Karpas-422 (cell line): ENCODE data around the gene DMRTA1. TPM values are rescaled to one million over a fixed set of nuclear protein-coding genes. Genes with fewer than 3 reads are reported as not detected.

Experiments
- DNase-seq: peaks from one replicate; pipeline ENCODE4 v3.0.0-alpha.2; 2015
- H2AFZ ChIP-seq: fragments of 200-600 bp; sonication (generic); 2 replicates; pipeline ENCODE4 v1.6.1; 2014; ENCODE audit warnings: antibody characterized with exemption, low read length, mixed read lengths
- H3K27ac ChIP-seq: fragments of 200-600 bp; sonication (generic); 2 replicates; pipeline ENCODE4 v1.5.1; 2014; ENCODE audit warnings: mild to moderate bottlenecking, low read length, moderate library complexity
- H3K27me3 ChIP-seq: fragments of 200-600 bp; sonication (generic); 2 replicates; pipeline ENCODE4 v1.6.1; 2014; ENCODE audit warnings: low read length, mixed read lengths
- H3K36me3 ChIP-seq: fragments of 200-600 bp; sonication (generic); 2 replicates; pipeline ENCODE4 v1.6.1; 2014; ENCODE audit warnings: low read length, mixed read lengths; ENCODE audit not compliant: insufficient read depth
- H3K4me1 ChIP-seq: fragments of 200-600 bp; sonication (generic); 2 replicates; pipeline ENCODE4 v1.6.1; 2014; ENCODE audit warnings: mild to moderate bottlenecking, low read length, mixed read lengths
- H3K4me2 ChIP-seq: fragments of 200-600 bp; sonication (generic); 2 replicates; pipeline ENCODE4 v1.6.1; 2014; ENCODE audit warnings: low read length, low read depth, mild to moderate bottlenecking; ENCODE audit not compliant: poor library complexity, severe bottlenecking
- H3K4me3 ChIP-seq: fragments of 200-600 bp; sonication (generic); 2 replicates; pipeline ENCODE4 v1.5.1; 2014; ENCODE audit warnings: mild to moderate bottlenecking, antibody characterized with exemption, low read length, mixed read lengths
- H3K79me2 ChIP-seq: fragments of 200-600 bp; sonication (generic); 2 replicates; pipeline ENCODE4 v1.6.1; 2014; ENCODE audit warnings: mild to moderate bottlenecking, low read length, mixed read lengths
- H3K9ac ChIP-seq: fragments of 200-600 bp; sonication (generic); 2 replicates; pipeline ENCODE4 v1.6.0; 2014; ENCODE audit warnings: low read length
- H3K9me2 ChIP-seq: fragments of 200-600 bp; sonication (generic), shearing (Covaris generic); replicated peaks from 2 replicates; pipeline ENCODE4 v1.6.0; 2014; ENCODE audit warnings: mild to moderate bottlenecking, low read length, moderate library complexity; ENCODE audit not compliant: insufficient read depth
- H3K9me3 ChIP-seq: fragments of 300-700, 200-600 bp; sonication (generic); 2 replicates; pipeline ENCODE4 v1.6.1; 2014; ENCODE audit warnings: low read length, mixed read lengths
- H4K20me1 ChIP-seq: fragments of 200-600 bp; sonication (generic); 2 replicates; pipeline ENCODE4 v1.6.1; 2014; ENCODE audit warnings: mild to moderate bottlenecking, antibody characterized with exemption, low read length, low read depth; ENCODE audit not compliant: insufficient read depth
- total RNA-seq: library from RNA; depleted of rRNA; stranded (reverse); fragments of >200 nt; shearing (Covaris generic); gene quantifications from 2 replicates; pipeline ENCODE4 v1.2.3, GENCODE V29; 2014; ENCODE audit warnings: low replicate concordance

DMRTA1 gene
- total RNA-seq, 1 experiment from 2014 or later, result not detected

DNA sequence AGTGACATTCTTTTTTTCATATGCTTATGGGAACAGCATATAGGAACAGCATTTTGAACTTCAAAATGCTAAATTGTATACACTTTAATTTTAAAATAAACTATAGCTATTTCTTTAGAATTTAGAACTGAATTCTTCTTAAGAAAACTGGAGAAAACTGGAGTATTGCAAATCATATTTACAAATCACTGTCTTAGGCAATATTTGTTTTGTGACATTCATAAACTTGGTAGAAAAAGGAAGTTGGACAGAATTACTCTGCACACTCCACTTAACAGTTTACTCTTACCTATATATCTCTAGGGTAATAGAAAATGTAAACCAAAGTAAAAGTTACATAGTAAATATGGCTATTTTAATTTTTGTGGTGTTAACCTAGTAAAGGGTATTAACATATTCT lies 3.1 kb downstream of the DMRTA1 start:
- no peaks in the 10 kb centered on the region for H4K20me1 ChIP-seq
- H3K27me3 ChIP-seq, result no peaks in the 10 kb centered on the region
- no peaks in the 10 kb centered on the region for H3K36me3 ChIP-seq
- no peaks in the 10 kb centered on the region for H3K9me2 ChIP-seq
- no peak overlapping the region for H3K4me2 ChIP-seq
- no peaks in the 10 kb centered on the region for H3K9me3 ChIP-seq
- H3K4me1 ChIP-seq, result no peaks in the 10 kb centered on the region
- DNase-seq, result no peak
- no peak overlapping the region for H2AFZ ChIP-seq
- no peak overlapping the region for H3K9ac ChIP-seq
- no peak overlapping the region for H3K4me3 ChIP-seq
- no peak overlapping the region for H3K27ac ChIP-seq
- no peaks in the 10 kb centered on the region for H3K79me2 ChIP-seq

DNA sequence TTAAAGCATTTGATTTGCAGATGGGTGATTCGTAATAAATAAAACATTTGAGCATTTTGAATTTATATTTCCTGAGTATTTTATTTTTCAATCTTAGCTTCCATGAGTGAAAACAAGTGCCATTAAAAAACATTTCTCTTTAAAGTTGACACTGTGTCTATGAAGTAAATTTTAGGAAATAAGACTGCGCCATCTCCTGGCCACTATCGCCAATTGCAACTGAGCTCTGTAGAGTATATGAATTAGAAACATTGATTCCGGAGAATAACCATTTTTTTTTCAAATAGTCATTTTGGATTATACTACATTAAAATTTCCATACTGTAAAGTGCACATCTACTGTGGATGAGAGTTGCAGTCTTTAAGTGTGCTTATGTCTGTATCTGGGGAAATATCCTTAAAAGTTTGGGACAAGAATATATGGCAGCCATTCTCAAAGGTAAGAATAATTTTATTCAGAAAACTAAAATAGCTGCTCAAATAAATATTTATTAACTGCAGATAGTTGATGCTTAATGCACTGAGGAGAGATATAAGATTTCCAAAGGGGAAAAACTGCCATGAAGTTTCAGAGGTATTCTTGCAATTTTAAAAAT lies 5.9 kb downstream of the DMRTA1 start:
- DNase-seq, result peak; percentile 79
- H3K79me2 ChIP-seq, result no peaks in the 10 kb centered on the region
- no peaks in the 10 kb centered on the region for H3K9me2 ChIP-seq
- no peak overlapping the region for H3K9ac ChIP-seq
- H3K36me3 ChIP-seq, result no peaks in the 10 kb centered on the region
- no peaks in the 10 kb centered on the region for H4K20me1 ChIP-seq
- no peaks in the 10 kb centered on the region for H3K9me3 ChIP-seq
- no peak overlapping the region for H3K4me2 ChIP-seq
- H3K4me1 ChIP-seq, result no peaks in the 10 kb centered on the region
- H3K27me3 ChIP-seq, result no peaks in the 10 kb centered on the region
- no peak overlapping the region for H3K4me3 ChIP-seq
- no peak overlapping the region for H3K27ac ChIP-seq
- H2AFZ ChIP-seq, result no peak overlapping the region

DNA sequence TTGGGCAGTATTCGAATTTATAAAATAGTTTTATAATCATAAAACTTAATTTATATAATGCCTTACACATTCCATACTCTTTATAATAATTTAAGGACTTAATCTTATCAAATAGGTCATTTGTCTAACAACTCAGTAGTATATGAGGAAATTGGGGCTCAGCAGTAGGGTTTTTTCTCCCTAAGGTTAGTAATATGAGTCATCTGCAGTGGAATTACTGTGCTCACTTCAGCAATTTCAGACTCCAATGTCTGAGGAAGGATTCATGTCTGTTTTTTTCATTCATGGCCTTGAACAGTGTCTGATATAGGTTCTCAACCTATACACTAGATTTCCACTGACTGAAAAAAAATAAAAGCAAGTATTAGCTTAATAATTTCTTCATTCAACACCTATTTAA lies 7.4 kb downstream of the DMRTA1 start:
- Histone ChIP-seq H3K9me2 (no peaks in the 10 kb centered on the region), H3K4me1 (no peaks in the 10 kb centered on the region), H3K27ac (no peak overlapping the region), H3K9me3 (no peaks in the 10 kb centered on the region), H3K4me2 (no peak overlapping the region), H3K36me3 (no peaks in the 10 kb centered on the region), H3K9ac (no peak overlapping the region), H3K27me3 (no peaks in the 10 kb centered on the region), H3K79me2 (no peaks in the 10 kb centered on the region), H4K20me1 (no peaks in the 10 kb centered on the region), H3K4me3 (no peak overlapping the region), H2AFZ (no peak overlapping the region)
- DNase-seq, result no peak

DNA sequence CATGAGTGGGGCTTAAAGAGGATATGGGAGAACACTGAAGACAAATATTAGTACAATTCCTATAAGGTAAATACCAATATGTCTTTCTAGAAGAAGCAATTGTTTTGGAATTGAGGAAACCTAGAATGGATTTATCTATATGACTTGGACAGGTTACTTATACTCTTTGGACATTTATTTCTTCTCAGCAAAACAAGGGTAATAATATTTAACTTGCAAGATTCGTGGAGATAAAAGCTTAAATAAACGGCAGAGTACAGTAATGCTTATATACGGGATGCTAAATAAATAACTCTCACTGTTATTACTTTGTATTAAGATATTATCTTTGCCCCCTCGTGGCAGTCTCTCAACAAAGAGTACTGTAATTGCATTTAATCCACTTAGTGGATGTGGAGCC lies 8.6 kb downstream of the DMRTA1 start:
- Histone ChIP-seq H3K27ac (no peak overlapping the region), H3K4me3 (no peak overlapping the region), H3K27me3 (no peaks in the 10 kb centered on the region), H2AFZ (no peak overlapping the region), H3K9me2 (no peaks in the 10 kb centered on the region), H3K36me3 (no peaks in the 10 kb centered on the region), H4K20me1 (no peaks in the 10 kb centered on the region), H3K4me2 (no peak overlapping the region), H3K9ac (no peak overlapping the region), H3K9me3 (no peaks in the 10 kb centered on the region), H3K4me1 (no peaks in the 10 kb centered on the region), H3K79me2 (no peaks in the 10 kb centered on the region)
- no peak for DNase-seq

DNA sequence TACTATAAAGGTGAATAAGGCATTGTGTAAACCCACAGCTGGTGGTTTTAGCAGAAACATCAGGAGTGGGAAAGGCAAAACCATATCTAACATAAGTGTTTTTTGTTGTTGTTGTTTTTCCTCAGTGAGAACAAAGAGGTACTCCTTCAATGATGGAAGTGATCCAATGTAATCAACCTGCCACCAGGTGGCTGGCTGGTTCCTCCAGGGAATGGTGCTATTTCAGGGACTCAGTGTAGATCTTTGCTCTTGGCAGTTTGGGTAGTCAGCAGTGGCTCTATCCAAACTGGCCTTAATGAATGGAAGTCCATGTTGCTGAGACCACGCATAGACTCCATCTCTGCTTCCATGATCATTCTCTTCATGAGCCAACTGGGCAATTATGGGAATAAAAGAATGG lies 10.8 kb downstream of the DMRTA1 start:
- Histone ChIP-seq H3K27me3 (no peaks in the 10 kb centered on the region), H2AFZ (no peak overlapping the region), H3K9ac (no peak overlapping the region), H3K4me1 (no peaks in the 10 kb centered on the region), H4K20me1 (no peaks in the 10 kb centered on the region), H3K4me2 (no peak overlapping the region), H3K9me2 (no peaks in the 10 kb centered on the region), H3K4me3 (no peak overlapping the region), H3K36me3 (no peaks in the 10 kb centered on the region), H3K79me2 (no peaks in the 10 kb centered on the region), H3K27ac (no peak overlapping the region), H3K9me3 (no peaks in the 10 kb centered on the region)
- no peak for DNase-seq

DNA sequence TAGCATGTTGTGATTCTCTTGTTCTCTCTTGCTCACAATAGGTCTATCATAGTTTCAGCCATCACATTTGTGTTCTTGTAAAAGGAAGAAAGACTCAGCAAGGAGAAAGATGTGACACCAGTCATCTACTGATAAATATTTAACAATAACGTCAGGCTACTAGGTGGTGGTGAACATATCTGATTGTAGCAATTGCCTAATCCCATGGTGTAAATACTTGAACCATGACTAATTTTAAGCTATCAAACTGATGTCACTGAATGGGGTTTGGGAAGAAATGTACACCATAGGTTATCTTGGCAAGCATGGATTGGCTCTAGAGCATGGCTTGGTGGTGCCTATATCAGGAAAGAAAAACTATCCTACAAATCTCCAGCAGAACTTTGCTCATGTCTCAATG lies 16.6 kb downstream of the DMRTA1 start:
- H3K9me3 ChIP-seq, result no peaks in the 10 kb centered on the region
- H3K27ac ChIP-seq, result no peak overlapping the region
- no peaks in the 10 kb centered on the region for H3K36me3 ChIP-seq
- H3K4me1 ChIP-seq, result no peaks in the 10 kb centered on the region
- H3K9me2 ChIP-seq, result no peaks in the 10 kb centered on the region
- H3K4me2 ChIP-seq, result no peak overlapping the region
- no peaks in the 10 kb centered on the region for H3K27me3 ChIP-seq
- DNase-seq, result no peak
- no peak overlapping the region for H3K4me3 ChIP-seq
- no peak overlapping the region; the same call in 1 of the 2 replicates for H2AFZ ChIP-seq
- no peak overlapping the region for H3K9ac ChIP-seq
- no peaks in the 10 kb centered on the region for H3K79me2 ChIP-seq
- no peaks in the 10 kb centered on the region for H4K20me1 ChIP-seq

DNA sequence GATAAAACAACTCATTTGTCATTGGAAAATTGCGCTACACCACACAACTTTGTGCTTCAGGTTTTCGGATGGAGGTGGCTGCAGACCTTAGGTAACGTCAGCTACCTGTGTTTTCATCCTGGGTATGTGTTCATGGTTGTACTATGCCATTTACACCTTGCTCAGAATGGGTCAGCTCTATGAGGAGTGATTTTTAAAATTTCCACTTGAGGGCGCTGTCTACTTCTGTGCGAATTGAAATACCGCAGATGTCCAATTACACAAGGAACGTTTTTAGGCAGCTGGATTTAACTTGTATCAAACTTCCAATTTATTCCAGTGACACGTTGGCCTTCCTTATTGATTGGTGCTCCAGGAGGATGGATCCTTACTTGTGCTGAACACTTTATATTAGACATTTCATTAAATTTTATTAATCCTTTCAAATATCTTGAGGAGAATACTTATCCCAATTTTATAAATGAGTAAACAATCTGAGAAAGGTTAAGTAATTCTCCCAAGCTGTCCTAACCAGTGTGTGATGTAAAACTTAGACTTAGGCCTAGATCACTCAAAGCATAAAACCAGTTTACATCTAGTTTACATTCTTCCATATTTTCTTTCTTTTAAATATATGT lies 23.4 kb downstream of the DMRTA1 start:
- peak; percentile 85 for DNase-seq
- Histone ChIP-seq H4K20me1 (no peaks in the 10 kb centered on the region), H3K4me1 (no peaks in the 10 kb centered on the region), H3K9ac (no peak overlapping the region), H3K4me3 (no peak overlapping the region), H2AFZ (no peak overlapping the region), H3K9me2 (no peaks in the 10 kb centered on the region), H3K4me2 (no peak overlapping the region), H3K79me2 (no peaks in the 10 kb centered on the region), H3K9me3 (no peaks in the 10 kb centered on the region), H3K27ac (no peak overlapping the region), H3K36me3 (no peaks in the 10 kb centered on the region), H3K27me3 (no peaks in the 10 kb centered on the region)

DNA sequence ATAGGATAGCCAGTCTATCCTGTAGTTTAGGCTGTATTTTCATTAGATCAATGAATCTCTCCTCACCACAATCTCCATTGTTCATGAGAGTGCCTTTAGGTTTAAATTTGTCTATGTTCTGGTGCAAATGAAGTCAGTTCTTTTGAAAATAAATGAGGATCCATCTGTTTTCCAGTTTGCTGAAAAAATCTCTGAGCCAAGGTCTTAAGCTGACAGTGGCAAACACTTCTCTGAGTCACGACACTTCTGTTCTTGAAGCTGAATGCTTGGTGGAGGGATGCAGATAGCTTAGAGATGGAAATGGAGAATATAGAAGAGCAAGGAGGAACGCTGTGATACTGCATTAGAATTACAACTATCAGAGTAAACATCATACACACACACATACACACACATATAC lies 34.9 kb downstream of the DMRTA1 start:
- Histone ChIP-seq H3K9me2 (no peaks in the 10 kb centered on the region), H3K4me1 (no peaks in the 10 kb centered on the region), H3K36me3 (no peaks in the 10 kb centered on the region), H3K4me3 (no peak overlapping the region), H3K27me3 (no peaks in the 10 kb centered on the region), H2AFZ (no peak overlapping the region), H3K79me2 (no peaks in the 10 kb centered on the region), H3K27ac (no peak overlapping the region), H3K9ac (no peak overlapping the region), H3K9me3 (no peaks in the 10 kb centered on the region), H3K4me2 (no peak overlapping the region), H4K20me1 (no peaks in the 10 kb centered on the region)
- no peak for DNase-seq
